Spleen (tissue), 11 donors: ENCODE data around the gene DNAJB13. TPM values are rescaled to one million over a fixed set of nuclear protein-coding genes. Genes with fewer than 3 reads are reported as not detected.

ENCODE experiments used
- DNase-seq: peaks from one replicate; pipeline ENCODE4 v3.0.0-alpha.2; 2020
- H3K27ac ChIP-seq, 8 donors: fragments of 200-600 bp; sonication (generic) in 7 of 8; 1 replicate in 4 of 8; 2 replicates in 4 of 8; pipeline versions ENCODE4 v1.5.0 to v1.8.0; 2016 to 2021; ENCODE audit warnings: inconsistent platforms in 4 of 8, mild to moderate bottlenecking in 4 of 8, moderate library complexity in 1 of 8
- H3K27me3 ChIP-seq, 7 donors: fragments of 200-600 bp; sonication (generic) in 6 of 7; replicated peaks in 1 of 7; 1 replicate in 4 of 7; 2 replicates in 3 of 7; pipeline versions ENCODE4 v1.5.0 to v1.8.0; 2016 to 2021; ENCODE audit warnings: inconsistent platforms in 3 of 7, mild to moderate bottlenecking in 1 of 7
- H3K36me3 ChIP-seq, 6 donors: fragments of 200-600 bp; sonication (generic) in 5 of 6; 1 replicate in 4 of 6; 2 replicates in 2 of 6; pipeline versions ENCODE4 v1.5.0 to v1.8.0; 2016 to 2021; ENCODE audit warnings: inconsistent platforms in 2 of 6
- H3K4me1 ChIP-seq, 6 donors: fragments of 200-600 bp; sonication (generic) in 5 of 6; 1 replicate in 3 of 6; 2 replicates in 3 of 6; pipeline versions ENCODE4 v1.5.0 to v1.8.0; 2016 to 2021; ENCODE audit warnings: inconsistent platforms in 3 of 6
- H3K4me3 ChIP-seq, 8 donors: fragments of 200-600 bp; sonication (generic) in 7 of 8; 1 replicate in 4 of 8; 2 replicates in 4 of 8; pipeline versions ENCODE4 v1.5.0 to v1.8.0; 2016 to 2021; ENCODE audit warnings: inconsistent platforms in 4 of 8, mild to moderate bottlenecking in 4 of 8, moderate library complexity in 2 of 8
- H3K9me3 ChIP-seq, 8 donors: fragments of 200-600 bp; sonication (generic) in 7 of 8; 1 replicate in 4 of 8; 2 replicates in 4 of 8; pipeline versions ENCODE4 v1.5.0 to v1.8.0; 2016 to 2021; ENCODE audit warnings: inconsistent platforms in 4 of 8
- POLR2A ChIP-seq, 3 donors: fragments of 450-650 bp; IDR thresholded peaks; one replicate each; pipeline ENCODE4 v1.5.1; 2017; ENCODE audit warnings: antibody characterized with exemption in 3 of 3, mild to moderate bottlenecking in 1 of 3
- POLR2AphosphoS5 ChIP-seq, 3 donors: sonication (generic); formaldehyde crosslinking; IDR thresholded peaks; one replicate each; pipeline ENCODE4 v1.5.1; 2017; ENCODE audit warnings: antibody characterized with exemption in 3 of 3
- WGBS, 5 donors: extraction: QIAGEN DNeasy Blood & Tissue Kit in 3 of 5; methylation state at CpG; one replicate each; pipeline versions ENCODE4 v1.1.5 to v1.1.7; 2013 to 2018; 5-methylcytosine and 5-hydroxymethylcytosine counted together
- intact Hi-C: fragments of 100-400 bp; cut with DNase I; formaldehyde crosslinking; loops from one replicate; pipeline ENCODE4 v1.15.0; 2023; ENCODE audit warnings: low total_unique reads
- polyA plus RNA-seq, 3 donors: library from polyadenylated mRNA; stranded (reverse); fragments of 200-250 nt; gene quantifications; one replicate each; pipeline ENCODE4 v1.2.1, GENCODE V29; 2013
- total RNA-seq, 7 donors: library from RNA; depleted of rRNA in 3 of 7; stranded (reverse); fragments of >200 nt in 3 of 7; fragmentation: NEBNext Ultra II Directional in 4 of 7; extraction: Animal tissue kit (Norgen Biotek cat#: 25700) in 4 of 7; gene quantifications; one replicate each; pipeline versions ENCODE4 v1.1.0 to v1.2.1, GENCODE V29; 2016 to 2021
- TF ChIP-seq, protein P1 (sequence below), 11 experiments: fragments of 200-600 bp in 7 of 11; fragments of 450-650 bp in 4 of 11; sonication (generic) in 4 of 11; IDR thresholded peaks in 8 of 11; conservative IDR thresholded peaks in 3 of 11; 1 replicate in 7 of 11; 2 replicates in 4 of 11; pipeline versions ENCODE4 v1.4.0 to v1.8.0; 2016 to 2021; ENCODE audit warnings: antibody characterized with exemption in 11 of 11, inconsistent platforms in 4 of 11, mild to moderate bottlenecking in 1 of 11
- donor health status: healthy with polysubstance abuse.
- donor health status: DM: no; HTN: no; CAD: no; lungs with moderate emphysema.
- donor health status: DM: no; HTN: no; CAD: no.
- donor health status: Bipolar disorder and iron deficiency.
- donor health status: healthy.
- donor health status: DM: no; HTN: no; CAD: no.
- donor health status: DM: yes; HTN: yes; CAD: no.

DNAJB13 gene
- total and polyA plus RNA-seq, 10 donors, result 0.04 to 0.32 (median 0.06) TPM; not detected in 7

DNA sequence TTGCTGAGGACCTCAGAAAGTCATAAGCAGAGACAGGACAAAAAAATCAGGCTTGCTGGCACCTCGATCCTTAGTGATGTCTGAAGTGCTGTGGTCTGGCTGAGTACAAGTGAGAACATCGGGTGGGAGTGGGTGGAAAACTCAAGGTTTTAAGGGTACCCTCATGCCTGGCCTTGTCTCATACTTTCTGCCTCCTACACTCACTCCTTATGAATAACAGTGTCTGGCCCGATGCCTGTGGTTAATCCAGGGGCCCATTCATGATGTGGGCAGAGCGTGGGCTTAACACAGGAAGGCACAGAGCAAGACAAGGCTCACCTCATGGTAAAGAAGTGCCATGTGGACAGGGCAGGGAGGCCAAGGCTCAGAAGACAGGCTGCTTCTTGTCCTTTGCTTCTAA, 69.0 kb downstream of the DNAJB13 start:
- 53 to 83% (median 68%) methylated on average over 4 of the region's 4 CpGs for WGBS, 5 donors
- H3K4me3 ChIP-seq, result no peak overlapping the region
- intact Hi-C loops, result no loop called here
- peaks cover 13 to 88% (median 48%) of the 10 kb centered on the region in 6 donors for H3K4me1 ChIP-seq
- H3K27me3 ChIP-seq, result no peaks in the 10 kb centered on the region
- no peak for DNase-seq
- peaks cover 0 to 49% (median 0%) of the 10 kb centered on the region in 6 donors for H3K36me3 ChIP-seq
- no peaks in the 10 kb centered on the region for H3K9me3 ChIP-seq
- TF ChIP-seq POLR2AphosphoS5 (IDR thresholded peaks at IDR 0.05) (no peak), POLR2A (IDR thresholded peaks at IDR 0.05) (no peak)
- TF ChIP-seq, protein P1, sequence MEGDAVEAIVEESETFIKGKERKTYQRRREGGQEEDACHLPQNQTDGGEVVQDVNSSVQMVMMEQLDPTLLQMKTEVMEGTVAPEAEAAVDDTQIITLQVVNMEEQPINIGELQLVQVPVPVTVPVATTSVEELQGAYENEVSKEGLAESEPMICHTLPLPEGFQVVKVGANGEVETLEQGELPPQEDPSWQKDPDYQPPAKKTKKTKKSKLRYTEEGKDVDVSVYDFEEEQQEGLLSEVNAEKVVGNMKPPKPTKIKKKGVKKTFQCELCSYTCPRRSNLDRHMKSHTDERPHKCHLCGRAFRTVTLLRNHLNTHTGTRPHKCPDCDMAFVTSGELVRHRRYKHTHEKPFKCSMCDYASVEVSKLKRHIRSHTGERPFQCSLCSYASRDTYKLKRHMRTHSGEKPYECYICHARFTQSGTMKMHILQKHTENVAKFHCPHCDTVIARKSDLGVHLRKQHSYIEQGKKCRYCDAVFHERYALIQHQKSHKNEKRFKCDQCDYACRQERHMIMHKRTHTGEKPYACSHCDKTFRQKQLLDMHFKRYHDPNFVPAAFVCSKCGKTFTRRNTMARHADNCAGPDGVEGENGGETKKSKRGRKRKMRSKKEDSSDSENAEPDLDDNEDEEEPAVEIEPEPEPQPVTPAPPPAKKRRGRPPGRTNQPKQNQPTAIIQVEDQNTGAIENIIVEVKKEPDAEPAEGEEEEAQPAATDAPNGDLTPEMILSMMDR (IDR thresholded peaks at IDR 0.05 in 8 of 11, conservative IDR thresholded peaks at IDR 0.05 in 3 of 11), result no peak
- peak overlapping the region; percentile 2 to 83 (median 74) for H3K27ac ChIP-seq

Other genes with a start within 250 kb of the DNAJB13 start
- gene RAB6A, start 190.0 kb upstream of the DNAJB13 start, total RNA-seq, result 100 to 1,000 TPM in 3 of 7 donors, 10 to 100 TPM in 4; 94.9 to 144 (median 99.8) TPM
- gene RAB6A, start 190.0 kb upstream of the DNAJB13 start, polyA plus RNA-seq, result 10 to 100 TPM; 25.7 to 55.3 (median 36.9) TPM
- gene MRPL48, start 163.2 kb upstream of the DNAJB13 start, total RNA-seq, result 10 to 100 TPM; 10.7 to 27.3 (median 24.3) TPM
- 10 to 100 TPM; 31.8 to 46.6 (median 41.9) TPM for gene MRPL48, start 163.2 kb upstream of the DNAJB13 start, polyA plus RNA-seq
- 10 to 100 TPM; 42.4 to 88.8 (median 51.0) TPM for gene COA4, start 74.2 kb upstream of the DNAJB13 start, total RNA-seq
- 10 to 100 TPM; 56.7 to 73.9 (median 64.2) TPM for gene COA4, start 74.2 kb upstream of the DNAJB13 start, polyA plus RNA-seq
- 10 to 100 TPM in 6 of 7 donors, 1 to 10 TPM in 1; 8.1 to 18.1 (median 14.4) TPM for gene PAAF1, start 74.0 kb upstream of the DNAJB13 start, total RNA-seq
- gene PAAF1, start 74.0 kb upstream of the DNAJB13 start, polyA plus RNA-seq, result 10 to 100 TPM; 10.8 to 14.5 (median 11.3) TPM
- 100 to 1,000 TPM; 369 to 556 (median 427) TPM for gene UCP2, start 31.8 kb downstream of the DNAJB13 start, total RNA-seq
- gene UCP2, start 31.8 kb downstream of the DNAJB13 start, polyA plus RNA-seq, result 100 to 1,000 TPM; 209 to 281 (median 275) TPM
- 1 to 10 TPM; 2.0 to 7.1 (median 4.8) TPM for gene UCP3, start 58.1 kb downstream of the DNAJB13 start, total RNA-seq
- 1 to 10 TPM in 2 of 3 donors, under 1 TPM in 1; 0.68 to 2.6 (median 1.5) TPM for gene UCP3, start 58.1 kb downstream of the DNAJB13 start, polyA plus RNA-seq
- gene C2CD3, start 220.0 kb downstream of the DNAJB13 start, total RNA-seq, result 10 to 100 TPM; 26.6 to 49.2 (median 38.0) TPM
- 10 to 100 TPM in 1 of 3 donors, 1 to 10 TPM in 2; 5.7 to 11.0 (median 7.4) TPM for gene C2CD3, start 220.0 kb downstream of the DNAJB13 start, polyA plus RNA-seq
- 10 to 100 TPM; 13.1 to 32.0 (median 23.7) TPM for gene PPME1, start 220.3 kb downstream of the DNAJB13 start, total RNA-seq
- 10 to 100 TPM in 1 of 3 donors, 1 to 10 TPM in 2; 5.9 to 10.1 (median 7.9) TPM for gene PPME1, start 220.3 kb downstream of the DNAJB13 start, polyA plus RNA-seq